Activated CD8-positive, alpha-beta memory T cell treated with anti-CD3 and anti-CD28 coated beads, Interleukin-2, amount 10 ng/mL, durations not matched to agents 7 days and 5 days (primary cell): ENCODE data around the gene CEP290. TPM values are rescaled to one million over a fixed set of nuclear protein-coding genes. Genes with fewer than 3 reads are reported as not detected.

Source experiments
- ATAC-seq: fragments of 150-1000 bp; cut with Tn5 transposase; one replicate; pipeline ENCODE4 v1.10.0; 2021; ENCODE audit warnings: moderate library complexity
- CTCF ChIA-PET: fragments of 350-600 bp; sonication (Branson Sonifier 250); formaldehyde crosslinking; loops from one replicate; lab custom pipeline; 2021; ENCODE audit warnings: antibody characterized with exemption; lab: Charles Lee
- DNase-seq: peaks from one replicate; pipeline ENCODE4 v3.0.0-alpha.2; 2020
- H3K27ac Mint-ChIP-seq: one replicate; pipeline ENCODE4 v1.8.0; 2021; ENCODE audit warnings: mild to moderate bottlenecking, mixed read lengths
- H3K27me3 Mint-ChIP-seq: one replicate; pipeline ENCODE4 v1.8.0; 2021; ENCODE audit warnings: mixed read lengths
- H3K36me3 Mint-ChIP-seq: one replicate; pipeline ENCODE4 v1.8.0; 2021; ENCODE audit warnings: mild to moderate bottlenecking, mixed read lengths
- H3K4me1 Mint-ChIP-seq: one replicate; pipeline ENCODE4 v1.8.0; 2021; ENCODE audit warnings: mixed read lengths
- H3K4me3 Mint-ChIP-seq: one replicate; pipeline ENCODE4 v1.8.0; 2021; ENCODE audit warnings: mild to moderate bottlenecking, moderate library complexity, mixed read lengths
- H3K9me3 Mint-ChIP-seq: one replicate; pipeline ENCODE4 v1.8.0; 2022; ENCODE audit warnings: low read depth, mixed read lengths
- total RNA-seq, 2 experiments: library from RNA; stranded (reverse); gene quantifications; one replicate each; pipeline ENCODE4 v1.2.3, GENCODE V29; 2021

CEP290 gene, protein sequence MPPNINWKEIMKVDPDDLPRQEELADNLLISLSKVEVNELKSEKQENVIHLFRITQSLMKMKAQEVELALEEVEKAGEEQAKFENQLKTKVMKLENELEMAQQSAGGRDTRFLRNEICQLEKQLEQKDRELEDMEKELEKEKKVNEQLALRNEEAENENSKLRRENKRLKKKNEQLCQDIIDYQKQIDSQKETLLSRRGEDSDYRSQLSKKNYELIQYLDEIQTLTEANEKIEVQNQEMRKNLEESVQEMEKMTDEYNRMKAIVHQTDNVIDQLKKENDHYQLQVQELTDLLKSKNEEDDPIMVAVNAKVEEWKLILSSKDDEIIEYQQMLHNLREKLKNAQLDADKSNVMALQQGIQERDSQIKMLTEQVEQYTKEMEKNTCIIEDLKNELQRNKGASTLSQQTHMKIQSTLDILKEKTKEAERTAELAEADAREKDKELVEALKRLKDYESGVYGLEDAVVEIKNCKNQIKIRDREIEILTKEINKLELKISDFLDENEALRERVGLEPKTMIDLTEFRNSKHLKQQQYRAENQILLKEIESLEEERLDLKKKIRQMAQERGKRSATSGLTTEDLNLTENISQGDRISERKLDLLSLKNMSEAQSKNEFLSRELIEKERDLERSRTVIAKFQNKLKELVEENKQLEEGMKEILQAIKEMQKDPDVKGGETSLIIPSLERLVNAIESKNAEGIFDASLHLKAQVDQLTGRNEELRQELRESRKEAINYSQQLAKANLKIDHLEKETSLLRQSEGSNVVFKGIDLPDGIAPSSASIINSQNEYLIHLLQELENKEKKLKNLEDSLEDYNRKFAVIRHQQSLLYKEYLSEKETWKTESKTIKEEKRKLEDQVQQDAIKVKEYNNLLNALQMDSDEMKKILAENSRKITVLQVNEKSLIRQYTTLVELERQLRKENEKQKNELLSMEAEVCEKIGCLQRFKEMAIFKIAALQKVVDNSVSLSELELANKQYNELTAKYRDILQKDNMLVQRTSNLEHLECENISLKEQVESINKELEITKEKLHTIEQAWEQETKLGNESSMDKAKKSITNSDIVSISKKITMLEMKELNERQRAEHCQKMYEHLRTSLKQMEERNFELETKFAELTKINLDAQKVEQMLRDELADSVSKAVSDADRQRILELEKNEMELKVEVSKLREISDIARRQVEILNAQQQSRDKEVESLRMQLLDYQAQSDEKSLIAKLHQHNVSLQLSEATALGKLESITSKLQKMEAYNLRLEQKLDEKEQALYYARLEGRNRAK (N-terminal part only)
- total RNA-seq, result 10 to 100 TPM; 13.3 to 16.1 TPM

DNA sequence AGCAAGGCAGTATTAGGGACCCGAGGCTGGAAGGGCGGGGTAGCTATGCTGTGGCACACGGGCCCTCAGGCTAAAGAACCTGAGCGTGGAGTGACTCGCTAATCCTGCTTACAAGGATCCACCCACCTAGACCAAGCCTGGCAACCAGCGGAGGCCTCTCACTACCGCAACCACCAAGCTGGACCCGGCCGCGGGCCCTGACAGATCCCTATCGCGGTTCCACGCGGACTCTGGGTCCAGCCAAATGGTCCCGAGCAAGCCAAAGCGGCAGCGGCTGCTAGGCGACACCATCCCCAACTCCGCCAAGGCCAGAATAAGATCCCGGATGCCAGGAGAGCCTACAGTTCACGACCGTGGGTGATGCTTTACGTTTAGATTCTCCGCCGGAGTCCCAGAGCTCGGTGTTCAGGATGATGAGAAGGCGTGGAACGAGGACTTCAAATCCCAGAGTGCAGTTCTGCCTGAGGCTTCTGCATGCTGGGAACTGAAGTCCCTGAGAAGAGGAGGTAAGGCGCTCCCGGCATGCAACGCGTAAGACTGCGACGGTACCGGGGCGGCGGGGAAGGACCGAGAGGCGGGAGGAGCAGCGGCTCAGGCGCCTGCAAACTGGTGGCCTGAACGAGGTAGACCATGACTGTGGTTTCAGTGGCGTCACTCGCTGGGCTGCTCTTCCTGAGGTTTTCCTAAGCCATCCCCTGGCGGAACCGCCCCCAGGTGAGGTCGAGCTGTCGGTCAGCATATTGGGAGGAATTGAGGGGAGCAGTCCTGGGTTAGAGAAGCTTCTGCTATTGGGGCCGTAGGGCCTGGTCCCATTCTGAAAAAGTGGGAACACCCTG is at the start of gene CEP290, which contains the start of gene TMTC3:
Gene CEP290, minus strand, starts transcription at position 315 of the 836 bp plus-strand sequence. CDS start 781 bp downstream, outside the sequence.
Gene TMTC3, plus strand, starts transcription at position 534 of the 836 bp plus-strand sequence. CDS start 6,009 bp downstream, outside the sequence.
- Mint-ChIP-seq H3K4me3 (peak within 1 kb of the TSS; percentile 87), H3K36me3 (peaks cover 22% of the 10 kb centered on the region), H3K9me3 (no peaks in the 10 kb centered on the region), H3K27me3 (no peaks in the 10 kb centered on the region), H3K27ac (peak within 1 kb of the TSS; percentile 92), H3K4me1 (peaks cover 35% of the 10 kb centered on the region)
- peak; percentile 96 for ATAC-seq
- CTCF ChIA-PET, result interaction anchor here (0.8 to 1.4 kb wide), 5 partner anchors 10 to 158 kb away, joined by 3 to 4 read pairs (median 3); no protein-coding TSS in a partner anchor
- peak; percentile 98 for DNase-seq

DNA sequence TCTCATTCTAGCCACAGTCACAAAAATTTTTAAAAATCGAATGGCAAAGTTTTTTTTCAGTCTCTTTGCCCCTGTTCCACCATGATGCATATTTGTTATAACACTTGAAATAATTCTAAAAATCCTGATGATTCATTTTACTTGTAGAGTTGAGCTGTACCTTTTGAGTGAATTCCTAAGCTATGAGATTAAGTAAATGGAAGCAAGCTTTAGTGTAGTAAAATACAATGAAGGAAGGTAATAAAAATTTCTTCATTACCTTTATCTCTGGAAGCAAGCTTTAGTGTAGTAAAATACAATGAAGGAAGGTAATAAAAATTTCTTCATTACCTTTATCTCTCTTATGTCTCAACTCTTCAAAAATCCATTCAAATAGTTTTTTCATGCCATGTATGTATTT is 46.3 kb upstream of the CEP290 start:
- ATAC-seq, result no peak
- no peak for DNase-seq

DNA sequence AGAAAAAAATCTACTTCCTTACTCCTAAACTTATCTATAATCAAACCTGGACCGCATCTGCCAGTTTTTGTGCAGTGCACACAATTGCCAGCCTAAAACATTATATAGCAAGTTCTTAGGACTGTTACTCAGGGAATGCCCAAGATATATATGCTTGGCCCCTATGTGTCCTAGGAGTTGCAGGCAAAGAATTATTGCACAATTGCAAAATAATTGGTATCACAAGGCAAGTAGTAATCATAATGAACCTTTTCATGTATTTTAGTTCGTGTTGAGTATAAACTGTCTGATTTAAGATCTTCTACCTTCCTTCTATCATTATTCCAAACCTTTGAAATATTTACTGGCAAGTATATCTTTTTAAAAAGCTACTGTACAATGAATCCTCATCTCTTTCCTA is 45.7 kb upstream of the CEP290 start:
- Mint-ChIP-seq H3K4me3 (no peak overlapping the region), H3K27ac (no peak overlapping the region), H3K27me3 (no peaks in the 10 kb centered on the region), H3K9me3 (no peaks in the 10 kb centered on the region), H3K36me3 (peaks cover 8% of the 10 kb centered on the region), H3K4me1 (no peaks in the 10 kb centered on the region)
- no peak for DNase-seq
- ATAC-seq, result no peak
- CTCF ChIA-PET, result no interaction called here

More for the DNA sequence above, 46.3 kb upstream of the CEP290 start:
- CTCF ChIA-PET, result no interaction called here
- Mint-ChIP-seq H3K9me3 (no peaks in the 10 kb centered on the region), H3K4me3 (no peak overlapping the region), H3K27ac (no peak overlapping the region), H3K36me3 (peaks cover 8% of the 10 kb centered on the region), H3K27me3 (no peaks in the 10 kb centered on the region), H3K4me1 (no peaks in the 10 kb centered on the region)

DNA sequence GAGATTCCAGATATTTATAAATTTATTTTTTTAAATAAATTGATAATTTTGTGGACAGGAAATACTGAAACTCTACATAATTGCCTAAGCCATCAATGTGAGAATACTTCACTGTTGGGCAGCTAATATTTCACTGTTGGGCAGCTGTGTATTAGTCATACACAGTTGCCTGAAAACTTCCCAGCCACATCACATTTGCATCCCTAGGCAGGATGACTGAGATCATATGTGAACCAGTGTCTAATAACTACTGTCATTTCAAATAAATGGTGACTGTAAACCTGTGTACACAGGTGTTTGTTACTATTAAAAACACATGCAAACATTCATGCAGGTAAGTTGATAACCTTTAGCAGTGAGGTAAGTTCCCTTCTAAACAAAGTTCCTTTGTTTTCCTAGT is 44.1 kb upstream of the CEP290 start:
- no peaks in the 10 kb centered on the region for H3K27me3 Mint-ChIP-seq
- H3K9me3 Mint-ChIP-seq, result no peaks in the 10 kb centered on the region
- no peak overlapping the region for H3K4me3 Mint-ChIP-seq
- peaks cover 7% of the 10 kb centered on the region for H3K36me3 Mint-ChIP-seq
- DNase-seq (no peak), ATAC-seq (no peak)
- no peaks in the 10 kb centered on the region for H3K4me1 Mint-ChIP-seq
- no peak overlapping the region for H3K27ac Mint-ChIP-seq
- CTCF ChIA-PET, result no interaction called here

DNA sequence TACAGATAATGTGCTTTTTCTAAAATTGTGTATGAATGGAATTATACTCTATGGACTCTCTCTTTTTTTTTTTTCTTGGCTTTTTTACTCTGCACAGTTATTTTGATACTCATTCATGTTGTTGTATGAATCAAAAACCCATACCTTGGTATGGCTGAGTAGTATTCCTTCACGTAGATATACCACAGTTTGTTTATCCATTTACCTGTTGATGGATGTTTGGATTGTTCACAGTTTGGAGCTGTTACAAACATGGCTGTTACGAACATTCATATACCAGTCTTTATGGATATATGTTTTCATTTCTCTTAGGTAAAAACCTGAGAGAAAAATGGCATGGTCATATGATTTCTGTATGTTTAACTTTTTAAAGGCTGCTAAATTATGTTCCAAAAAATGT is 43.4 kb upstream of the CEP290 start:
- Mint-ChIP-seq H3K9me3 (no peaks in the 10 kb centered on the region), H3K4me3 (no peak overlapping the region), H3K4me1 (no peaks in the 10 kb centered on the region), H3K36me3 (peaks cover 11% of the 10 kb centered on the region), H3K27ac (no peak overlapping the region), H3K27me3 (no peaks in the 10 kb centered on the region)
- DNase-seq (no peak), ATAC-seq (no peak)
- CTCF ChIA-PET, result no interaction called here

DNA sequence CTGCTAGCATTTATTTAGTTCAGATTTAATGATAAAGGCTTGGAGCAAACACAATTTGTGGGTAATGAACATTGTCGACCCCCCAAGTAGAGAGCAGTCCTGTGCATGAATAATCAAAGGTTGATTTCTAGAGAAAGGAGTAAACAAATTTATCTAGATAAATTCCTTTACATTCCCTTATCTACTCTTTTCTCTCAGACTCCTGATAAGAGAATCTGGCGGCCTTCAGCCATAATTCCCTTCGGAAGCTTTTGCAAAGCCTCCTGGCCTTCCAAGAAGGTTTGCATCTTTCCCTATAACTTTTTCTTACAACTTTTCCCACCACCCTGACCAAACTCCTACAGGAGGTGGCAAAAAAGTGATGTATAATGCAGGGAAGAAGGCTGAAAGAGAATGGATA is 42.3 kb upstream of the CEP290 start:
- ATAC-seq (no peak), DNase-seq (no peak)
- Mint-ChIP-seq H3K27me3 (no peaks in the 10 kb centered on the region), H3K27ac (no peak overlapping the region), H3K4me3 (no peak overlapping the region), H3K4me1 (no peaks in the 10 kb centered on the region), H3K9me3 (no peaks in the 10 kb centered on the region), H3K36me3 (peaks cover 20% of the 10 kb centered on the region)
- CTCF ChIA-PET, result no interaction called here

DNA sequence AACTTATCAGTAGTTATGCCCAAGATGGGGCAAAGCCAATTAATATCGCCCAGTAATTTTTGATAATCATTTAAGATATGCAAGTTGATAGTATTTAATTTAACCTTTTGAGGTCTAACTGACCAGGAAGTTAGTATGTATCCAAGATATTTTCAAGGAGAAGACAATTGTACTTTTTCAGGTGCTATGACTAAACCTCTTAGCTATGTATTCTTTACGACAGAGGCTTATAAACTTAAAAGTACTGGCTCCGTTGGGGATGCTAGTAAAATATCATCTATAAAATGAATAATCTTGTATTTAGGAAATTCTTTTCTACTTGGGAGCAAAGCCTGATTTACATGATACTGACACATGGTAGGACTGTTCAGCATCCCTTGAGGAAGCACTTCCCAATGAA is 40.5 kb upstream of the CEP290 start:
- H3K36me3 Mint-ChIP-seq, result peaks cover 25% of the 10 kb centered on the region
- H3K4me1 Mint-ChIP-seq, result no peaks in the 10 kb centered on the region
- H3K4me3 Mint-ChIP-seq, result no peak overlapping the region
- H3K9me3 Mint-ChIP-seq, result no peaks in the 10 kb centered on the region
- no peaks in the 10 kb centered on the region for H3K27me3 Mint-ChIP-seq
- ATAC-seq, result no peak
- CTCF ChIA-PET, result no interaction called here
- H3K27ac Mint-ChIP-seq, result no peak overlapping the region
- no peak for DNase-seq

DNA sequence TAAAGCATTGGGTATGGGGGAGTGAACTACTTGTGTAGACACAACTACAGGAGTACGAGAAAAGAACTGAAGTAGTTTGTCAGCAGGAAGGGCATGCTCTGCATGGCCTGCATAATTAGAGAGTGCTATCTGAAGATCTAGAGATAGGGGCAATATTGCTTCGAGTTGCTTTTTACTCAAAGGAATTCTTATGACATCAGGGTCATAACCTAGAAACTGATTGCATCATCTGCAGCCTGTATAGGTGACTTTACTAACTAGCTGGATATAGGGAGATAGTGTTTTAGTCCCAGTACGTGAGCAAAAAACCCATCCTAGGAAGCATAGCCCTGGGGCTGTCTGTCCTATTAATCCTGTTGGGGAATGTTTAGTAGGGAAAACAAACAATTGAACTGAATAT is 40.0 kb upstream of the CEP290 start:
- H3K36me3 Mint-ChIP-seq, result peaks cover 27% of the 10 kb centered on the region
- no peak overlapping the region for H3K4me3 Mint-ChIP-seq
- CTCF ChIA-PET, result no interaction called here
- no peak for ATAC-seq
- no peaks in the 10 kb centered on the region for H3K9me3 Mint-ChIP-seq
- no peaks in the 10 kb centered on the region for H3K27me3 Mint-ChIP-seq
- H3K4me1 Mint-ChIP-seq, result no peaks in the 10 kb centered on the region
- DNase-seq, result no peak
- no peak overlapping the region for H3K27ac Mint-ChIP-seq

DNA sequence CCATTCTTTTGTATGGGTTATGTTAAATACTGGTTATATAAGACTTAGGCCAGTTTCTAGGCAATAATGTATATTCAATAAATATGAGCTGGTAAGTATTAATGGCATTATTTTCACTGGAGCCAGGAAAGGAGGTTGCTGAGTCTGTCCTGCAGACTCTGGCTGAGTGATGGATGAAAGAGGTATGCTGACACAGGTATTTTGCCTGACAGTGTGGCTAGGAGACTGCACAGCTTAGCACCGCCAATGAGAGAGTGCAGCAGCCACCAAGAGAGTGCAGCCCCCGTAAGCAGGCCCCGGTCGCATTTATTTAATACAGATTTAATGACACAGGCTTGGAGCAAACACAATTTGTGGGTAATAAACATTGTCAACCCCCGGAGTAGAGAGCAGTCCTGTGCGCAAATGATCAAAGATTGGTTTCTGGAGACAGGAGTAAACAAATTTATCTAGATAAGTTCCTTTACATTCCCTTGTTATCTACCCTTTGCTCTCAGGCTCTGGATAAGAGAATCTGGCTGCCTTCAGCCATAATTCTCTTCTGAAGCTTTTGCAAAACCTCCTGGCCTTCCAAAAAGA is 37.6 kb upstream of the CEP290 start:
- H3K27ac Mint-ChIP-seq, result no peak overlapping the region
- H3K27me3 Mint-ChIP-seq, result no peaks in the 10 kb centered on the region
- H3K36me3 Mint-ChIP-seq, result peaks cover 38% of the 10 kb centered on the region
- no peak for ATAC-seq
- CTCF ChIA-PET, result no interaction called here
- no peaks in the 10 kb centered on the region for H3K4me1 Mint-ChIP-seq
- no peak for DNase-seq
- no peaks in the 10 kb centered on the region for H3K9me3 Mint-ChIP-seq
- H3K4me3 Mint-ChIP-seq, result no peak overlapping the region

DNA sequence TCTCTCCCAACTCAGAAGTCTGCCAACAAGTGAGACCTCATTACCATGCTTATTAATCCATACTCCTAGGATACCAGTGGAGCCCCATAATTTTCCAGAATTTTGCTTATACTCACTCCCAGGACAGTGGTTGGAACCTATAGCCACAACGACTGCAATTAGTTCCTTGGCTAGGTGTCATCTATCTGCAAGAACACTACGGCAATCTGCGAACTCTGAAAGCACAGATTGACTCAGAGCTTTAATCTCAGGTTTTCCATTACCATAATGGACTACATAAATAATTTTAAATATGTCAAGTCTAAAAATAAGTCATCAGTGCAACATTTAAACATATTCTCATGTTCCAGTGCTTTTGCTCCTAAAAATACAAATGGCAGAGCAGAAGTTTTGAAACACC is 33.7 kb upstream of the CEP290 start:
- Mint-ChIP-seq H3K9me3 (no peaks in the 10 kb centered on the region), H3K36me3 (peaks cover 50% of the 10 kb centered on the region), H3K4me1 (no peaks in the 10 kb centered on the region), H3K27ac (no peak overlapping the region), H3K27me3 (no peaks in the 10 kb centered on the region), H3K4me3 (no peak overlapping the region)
- ATAC-seq (no peak), DNase-seq (no peak)
- CTCF ChIA-PET, result no interaction called here

DNA sequence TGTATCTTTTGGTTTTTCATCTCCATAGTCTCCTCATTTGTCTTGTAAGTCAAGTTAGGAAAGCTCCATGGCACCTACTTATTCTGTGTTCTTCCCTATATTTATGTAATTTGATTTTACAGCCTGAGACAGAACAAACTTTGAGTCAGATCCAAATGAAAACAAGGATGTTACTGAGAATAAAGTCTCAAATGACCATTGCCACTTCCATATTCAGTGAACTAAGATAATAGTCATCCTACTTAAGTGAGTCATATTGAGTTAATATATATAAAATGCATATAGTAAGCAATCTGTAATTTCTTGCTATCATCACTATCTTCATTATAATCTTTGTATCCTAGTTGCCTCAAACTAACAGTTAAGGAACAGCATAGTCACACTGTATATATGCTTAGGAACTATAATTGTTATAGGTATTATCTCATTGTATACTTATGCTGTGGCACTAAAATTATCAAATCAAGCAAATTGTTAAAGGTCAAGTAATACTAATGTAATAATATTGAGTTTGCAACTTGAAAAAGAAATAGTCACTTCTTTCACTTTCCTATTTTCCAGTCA is 31.0 kb upstream of the CEP290 start:
- Mint-ChIP-seq H3K4me3 (no peak overlapping the region), H3K4me1 (no peaks in the 10 kb centered on the region), H3K27ac (no peak overlapping the region), H3K9me3 (no peaks in the 10 kb centered on the region), H3K27me3 (no peaks in the 10 kb centered on the region), H3K36me3 (peaks cover 49% of the 10 kb centered on the region)
- CTCF ChIA-PET, result no interaction called here
- no peak for ATAC-seq
- no peak for DNase-seq

DNA sequence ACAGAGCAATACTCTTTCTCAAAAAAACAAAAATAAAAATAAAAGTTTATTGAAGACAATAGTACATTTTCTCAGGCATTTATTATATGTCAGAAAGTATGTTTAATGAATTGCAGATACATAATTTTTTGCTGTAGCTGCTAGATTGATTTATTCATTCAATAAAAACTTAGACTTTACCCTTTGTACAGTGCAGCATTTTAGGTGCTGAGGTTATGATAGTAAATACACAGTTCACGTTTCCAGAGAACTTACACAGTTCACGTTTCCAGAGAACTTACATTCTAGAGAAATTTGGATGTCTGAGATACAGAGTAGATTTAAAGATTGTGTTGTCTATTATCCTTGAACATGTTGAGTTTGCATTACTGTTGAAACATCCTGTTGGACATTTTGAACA is 25.5 kb upstream of the CEP290 start:
- DNase-seq, result no peak
- Mint-ChIP-seq H3K36me3 (peaks cover 52% of the 10 kb centered on the region), H3K27ac (no peak overlapping the region), H3K9me3 (no peaks in the 10 kb centered on the region), H3K4me3 (no peak overlapping the region), H3K27me3 (no peaks in the 10 kb centered on the region), H3K4me1 (no peaks in the 10 kb centered on the region)
- CTCF ChIA-PET, result no interaction called here
- no peak for ATAC-seq
